GM11168 (cell line): ENCODE results near the gene RBM17.
"Not testable (repeated sequence)": the region's sequence is repeated elsewhere in the genome, so short reads cannot be mapped to it uniquely, and the experiment has no call there.

Source experiments
- in situ Hi-C: fragments of 300-500 bp; cut with MboI; formaldehyde crosslinking; loops from one replicate; pipeline ENCODE4 v1.12.0; 2022; ENCODE audit warnings: low sequenced_read_pairs; ENCODE audit not compliant: unreplicated experiment

The RBM17 gene

DNA sequence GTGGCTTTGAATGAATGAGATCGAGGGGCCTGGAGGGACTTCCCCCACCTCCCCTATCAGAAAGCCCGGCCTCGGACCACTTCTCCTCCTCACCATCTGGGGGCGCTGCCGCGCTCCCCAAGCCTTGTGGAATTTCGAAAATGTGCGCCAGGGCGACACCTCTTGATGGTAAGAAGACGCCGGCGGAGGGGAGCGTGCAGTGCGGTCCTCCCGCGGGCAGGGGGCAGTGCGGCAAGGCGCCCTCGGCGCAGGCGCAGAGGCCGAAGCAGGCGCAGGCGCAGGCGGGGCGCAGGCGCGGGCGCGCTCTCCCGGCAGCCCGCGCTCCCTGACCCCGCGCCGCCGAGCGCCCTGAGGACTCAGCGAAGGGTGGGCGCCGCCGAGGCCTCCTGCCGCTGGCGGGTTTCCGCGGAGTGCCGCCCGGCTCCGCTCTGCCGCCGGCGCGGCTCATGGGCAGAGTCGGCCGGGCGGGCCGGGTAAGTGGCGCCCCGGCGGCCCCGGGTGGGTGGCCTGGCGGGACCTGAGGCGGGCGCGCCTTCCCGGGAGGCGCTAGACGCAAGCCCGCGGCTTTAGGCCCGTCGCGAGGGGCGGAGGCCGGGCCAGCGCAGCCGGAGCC is at the start of gene RBM17:
Gene RBM17 (plus strand): TSS at position 314 of the 613 bp plus-strand sequence. CDS start 8,032 bp downstream, outside the sequence.
- in situ Hi-C loops = no loop called here

- in situ Hi-C loops = no loop called here
Measured at GRCh38 chr10:6039711-6040110, 49.1 kb upstream of the RBM17 start.

- in situ Hi-C loops = no loop called here
Measured at GRCh38 chr10:6040205-6040604, 48.6 kb upstream of the RBM17 start.

GRCh38 chr10:6043377-6043776 is 45.5 kb upstream of the RBM17 start:
- in situ Hi-C loops = not testable (repeated sequence)

GRCh38 chr10:6044060-6044459 is 44.8 kb upstream of the RBM17 start:
- in situ Hi-C loops = no loop called here

DNA sequence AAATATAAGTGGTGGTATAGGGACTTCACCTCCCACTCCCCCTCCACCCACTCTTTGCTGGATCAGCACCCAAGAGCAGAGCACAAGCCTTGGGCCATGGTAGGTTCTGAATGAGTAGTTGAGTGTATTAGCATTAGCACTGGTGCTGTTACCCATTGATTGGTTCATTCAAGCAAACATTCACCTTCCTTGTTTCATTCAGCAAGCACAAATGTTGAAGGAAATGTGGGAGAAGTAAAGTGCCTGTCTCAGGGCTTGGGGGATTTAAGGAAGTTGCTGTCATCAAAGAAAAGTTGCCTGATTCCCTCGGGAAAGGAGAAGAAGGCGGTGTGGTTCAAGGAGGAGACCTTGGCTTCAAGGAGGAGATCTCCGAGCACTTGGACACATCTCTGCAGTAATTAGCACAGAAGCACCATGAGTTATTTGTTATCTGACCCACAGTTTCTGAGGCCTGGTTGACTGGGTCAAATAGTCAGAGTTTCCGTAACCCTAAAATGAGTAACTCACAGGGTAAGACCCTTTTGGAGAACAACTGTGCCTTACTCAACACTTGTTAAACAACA is 44.0 kb upstream of the RBM17 start:
- in situ Hi-C loops = no loop called here

- in situ Hi-C loops = no loop called here
Measured at GRCh38 chr10:6045314-6045848, 43.5 kb upstream of the RBM17 start.

GRCh38 chr10:6045878-6046772 is 42.7 kb upstream of the RBM17 start:
- in situ Hi-C loops = no loop called here

GRCh38 chr10:6046773-6047611 is 41.8 kb upstream of the RBM17 start:
- in situ Hi-C loops = no loop called here

DNA sequence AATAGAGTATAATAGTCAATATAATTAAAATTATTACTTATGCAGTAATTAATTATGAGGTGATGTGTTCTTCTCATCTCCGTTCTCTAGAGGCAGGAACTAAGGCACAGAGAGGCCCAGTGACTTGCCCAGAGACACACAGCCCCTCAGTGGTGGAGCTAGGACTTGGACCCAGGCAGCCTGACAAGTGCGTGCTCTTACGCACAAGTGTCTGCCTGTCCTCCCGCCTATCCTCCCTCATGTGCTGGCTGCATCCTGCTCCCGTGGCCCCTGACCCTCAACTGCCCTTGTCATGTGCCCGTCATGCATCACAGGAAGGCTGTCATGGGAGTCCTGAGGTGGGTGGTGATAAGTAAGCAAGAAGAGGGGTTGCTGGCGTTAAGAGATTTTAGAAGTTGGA is 41.0 kb upstream of the RBM17 start:
- in situ Hi-C loops = no loop called here

- in situ Hi-C loops = no loop called here
Measured at GRCh38 chr10:6048281-6049030, 40.4 kb upstream of the RBM17 start.

- in situ Hi-C loops = no loop called here
Measured at GRCh38 chr10:6049031-6049400, 39.8 kb upstream of the RBM17 start.

DNA sequence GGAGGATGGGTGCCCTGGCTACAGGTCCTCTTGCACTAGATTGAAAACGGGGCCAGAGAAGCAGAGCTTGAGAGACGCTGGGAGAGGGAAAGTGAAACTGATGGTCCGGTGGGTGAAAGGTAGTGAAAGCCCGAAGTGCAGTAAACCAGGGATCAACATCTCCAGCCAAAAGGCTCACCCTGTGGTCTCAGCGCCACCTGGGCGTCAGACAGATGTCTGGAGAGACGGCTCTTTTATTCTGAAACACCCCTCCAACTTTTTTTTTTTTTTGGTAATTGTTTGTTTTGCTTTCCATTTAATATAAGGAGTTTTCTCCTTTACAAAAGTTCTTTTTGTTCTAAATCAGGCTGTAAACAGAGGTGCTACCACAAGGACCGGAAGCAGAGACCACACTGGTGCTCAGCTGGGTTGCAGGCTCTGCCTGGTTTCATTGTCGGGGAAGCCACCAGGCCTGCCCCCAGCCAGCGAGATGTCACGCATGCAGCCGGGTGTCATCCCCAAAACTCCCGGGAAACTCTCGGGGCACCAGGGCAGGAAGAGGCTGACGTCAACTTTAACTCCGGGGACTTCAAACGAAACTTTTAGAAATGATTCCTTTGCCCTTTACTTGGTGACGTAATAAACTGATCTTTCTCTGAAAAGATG is 37.9 kb upstream of the RBM17 start:
- in situ Hi-C loops = no loop called here

GRCh38 chr10:6052247-6053221 is 36.3 kb upstream of the RBM17 start:
- in situ Hi-C loops = no loop called here

- in situ Hi-C loops = no loop called here
Measured at GRCh38 chr10:6053303-6053702, 35.5 kb upstream of the RBM17 start.

GRCh38 chr10:6053816-6054631 is 34.8 kb upstream of the RBM17 start:
- in situ Hi-C loops = no loop called here

- in situ Hi-C loops = no loop called here
Measured at GRCh38 chr10:6054884-6055283, 34.0 kb upstream of the RBM17 start.
